NCI-H1436 treated with DMSO at 0.1 percent for 48 hours (cell line): ENCODE measurements around the gene GRK5.

ENCODE experiments used
- DNase-seq: peaks from one replicate; lab custom pipeline; 2025; lab: John Stamatoyannopoulos, UW

Gene GRK5

DNA sequence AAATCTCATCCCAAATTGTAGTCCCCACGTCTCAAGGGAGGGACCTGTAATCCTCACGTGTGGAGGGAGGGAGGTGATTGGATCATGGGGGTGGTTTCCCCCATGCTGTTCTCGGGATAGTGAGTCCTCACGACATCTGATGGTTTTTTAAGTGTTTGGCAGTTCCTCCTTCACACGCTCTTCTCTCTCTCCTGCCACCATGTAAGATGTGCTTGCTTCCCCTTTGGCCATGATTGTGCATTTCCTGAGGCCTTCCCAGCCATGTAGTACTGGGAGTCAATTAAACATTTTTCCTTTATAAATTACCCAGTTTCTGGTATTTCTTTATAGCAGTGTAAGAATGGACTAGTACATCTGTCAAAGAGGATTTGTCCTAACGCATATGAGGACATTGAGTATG, 275.6 kb downstream of the GRK5 start:
- DNase-seq: no peak

DNA sequence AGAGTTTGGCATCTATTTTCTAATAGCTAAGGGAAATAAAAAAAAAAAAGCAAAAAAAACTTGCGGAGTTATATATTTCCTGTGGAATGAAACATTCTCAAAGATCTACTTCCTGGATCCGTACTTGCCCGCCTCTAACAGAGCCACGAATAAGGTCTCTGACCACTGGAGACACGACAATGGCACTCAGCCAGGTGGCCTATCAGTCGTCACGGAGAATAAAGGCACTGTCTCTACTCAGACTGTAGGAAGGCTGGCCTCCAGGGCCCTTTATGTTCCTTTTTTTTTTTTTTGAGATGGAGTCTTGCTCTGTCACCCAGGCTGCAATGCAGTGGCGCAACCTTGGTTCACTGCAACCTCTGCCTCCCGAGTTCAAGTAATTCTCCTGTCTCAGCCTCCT, 276.5 kb downstream of the GRK5 start:
- no peak for DNase-seq

DNA sequence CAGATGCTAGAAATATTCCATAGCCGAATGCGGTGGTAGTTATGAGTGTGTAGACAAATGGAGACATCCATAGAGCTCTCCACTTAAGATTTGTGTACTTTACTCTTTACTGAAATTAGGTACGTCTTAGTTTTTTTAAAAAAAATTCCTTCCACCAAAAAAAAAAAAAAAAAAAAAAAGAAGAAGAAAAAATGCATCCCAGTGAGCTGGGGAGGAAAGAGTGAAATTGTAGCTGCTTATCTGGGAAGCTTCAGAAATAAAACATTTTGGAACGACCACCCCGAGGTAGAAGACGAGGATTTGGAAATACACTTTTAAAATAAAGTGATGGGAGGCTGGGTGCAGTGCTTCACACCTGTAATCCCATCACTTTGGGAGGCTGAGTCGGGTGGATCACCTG, 281.3 kb downstream of the GRK5 start:
- DNase-seq: no peak

DNA sequence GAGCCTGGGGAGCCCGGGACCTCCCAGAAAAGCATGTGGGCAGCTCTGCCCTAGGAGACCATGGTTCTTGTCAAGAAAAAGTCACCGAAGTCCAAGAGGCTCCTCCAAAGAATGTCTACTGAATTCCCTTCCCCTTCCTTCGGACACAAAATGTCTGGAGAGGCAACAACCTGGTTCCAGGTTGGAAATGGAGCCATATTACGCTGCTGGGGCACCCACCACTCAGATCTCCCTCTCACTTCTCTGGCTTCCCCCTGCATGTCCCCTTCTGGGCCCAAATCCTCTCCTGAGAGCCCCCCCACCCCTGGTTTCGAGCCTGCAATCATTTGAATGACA, 282.6 kb downstream of the GRK5 start:
- no peak for DNase-seq

DNA sequence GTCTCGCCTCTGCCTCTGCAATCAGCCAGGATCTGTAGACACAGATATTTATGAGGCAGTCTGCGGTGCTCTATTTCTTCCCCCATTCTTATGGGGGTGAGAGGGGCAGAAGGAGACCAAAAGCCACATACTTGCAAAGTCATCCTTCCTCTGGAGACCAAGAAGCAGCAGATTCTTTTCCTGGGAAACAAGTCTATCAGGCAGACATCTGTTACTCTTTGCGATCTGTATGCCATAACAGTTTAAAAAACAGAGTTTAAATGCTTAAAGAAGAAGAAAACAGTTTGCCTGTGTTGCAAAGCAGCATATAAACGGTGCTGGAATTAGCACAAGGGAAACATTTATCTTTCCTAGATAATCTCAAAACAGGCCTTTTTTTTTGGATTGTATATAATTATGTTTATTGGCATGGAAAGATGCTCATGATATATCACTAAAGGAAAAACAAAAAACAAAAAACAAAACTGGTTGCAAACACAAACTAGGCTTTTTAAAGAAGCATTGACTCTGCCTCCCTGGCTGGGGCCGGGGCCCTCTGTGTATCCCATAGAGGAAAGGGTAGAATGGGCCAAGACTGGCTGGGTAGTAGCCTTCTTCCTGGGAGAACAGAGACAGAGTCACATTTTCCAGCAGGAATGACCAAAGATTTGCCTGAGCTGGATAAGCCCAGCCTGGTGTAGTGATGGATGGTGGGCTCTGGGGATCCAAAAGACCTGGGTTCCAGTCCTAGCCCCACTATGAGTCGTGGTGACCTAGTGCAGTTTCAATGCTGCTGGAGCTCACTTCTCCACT, 284.8 kb downstream of the GRK5 start:
- DNase-seq: no peak

DNA sequence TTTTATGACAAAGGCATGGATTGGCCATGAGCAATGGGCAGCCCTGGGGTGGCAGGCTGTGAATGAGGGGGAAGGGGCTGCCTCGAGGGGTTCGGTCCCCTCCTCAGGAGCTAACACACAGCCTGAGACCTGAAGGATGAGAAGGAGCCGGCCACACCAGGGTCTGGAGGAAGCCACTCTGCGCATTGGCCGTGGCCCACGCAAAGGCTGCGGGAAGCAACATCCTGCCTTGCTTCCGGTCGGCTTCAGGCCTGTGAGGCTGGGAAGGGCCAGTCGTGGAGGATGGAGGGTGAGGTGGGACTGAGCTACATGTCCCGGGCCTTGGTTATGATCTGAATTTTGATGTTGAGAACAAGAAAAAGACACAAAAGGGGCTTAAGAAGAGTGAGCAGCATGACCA, 285.8 kb downstream of the GRK5 start:
- DNase-seq: no peak

DNA sequence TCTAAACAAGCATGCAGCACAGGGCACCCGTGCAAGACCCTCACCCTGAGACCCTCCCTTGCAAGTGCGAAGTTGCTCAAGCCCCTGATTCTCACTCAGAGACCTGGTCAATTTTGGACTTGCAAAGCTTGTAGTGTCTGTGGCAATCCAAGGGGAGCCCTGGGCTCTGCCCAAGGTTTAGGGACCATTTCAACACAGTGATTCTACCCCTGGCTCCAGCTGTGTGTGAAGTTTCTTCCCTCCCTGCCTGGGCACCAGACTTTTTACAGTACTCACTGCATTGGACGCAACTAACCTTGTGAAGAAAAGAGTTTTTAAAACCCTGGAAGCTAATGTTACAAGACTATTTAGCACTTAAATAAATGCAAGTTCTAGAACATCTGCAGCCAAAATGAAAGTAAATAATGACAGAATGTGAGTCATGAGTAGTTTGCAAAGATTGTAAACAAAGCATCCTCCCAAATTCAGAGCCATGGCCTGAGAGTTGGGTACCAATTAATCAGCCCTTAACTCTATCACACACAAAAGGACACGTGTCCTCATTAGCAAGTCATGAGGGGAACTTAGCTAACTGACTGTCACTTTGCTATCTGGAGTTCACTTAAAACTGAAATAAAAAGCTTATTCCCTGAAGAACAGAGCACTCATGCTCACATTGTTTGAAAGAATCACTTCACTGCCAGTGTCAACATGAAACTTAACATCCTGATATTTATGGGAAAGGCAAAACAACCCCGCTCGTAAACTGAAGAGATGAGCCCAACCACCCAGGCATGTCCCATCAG, 287.1 kb downstream of the GRK5 start:
- DNase-seq: no peak

DNA sequence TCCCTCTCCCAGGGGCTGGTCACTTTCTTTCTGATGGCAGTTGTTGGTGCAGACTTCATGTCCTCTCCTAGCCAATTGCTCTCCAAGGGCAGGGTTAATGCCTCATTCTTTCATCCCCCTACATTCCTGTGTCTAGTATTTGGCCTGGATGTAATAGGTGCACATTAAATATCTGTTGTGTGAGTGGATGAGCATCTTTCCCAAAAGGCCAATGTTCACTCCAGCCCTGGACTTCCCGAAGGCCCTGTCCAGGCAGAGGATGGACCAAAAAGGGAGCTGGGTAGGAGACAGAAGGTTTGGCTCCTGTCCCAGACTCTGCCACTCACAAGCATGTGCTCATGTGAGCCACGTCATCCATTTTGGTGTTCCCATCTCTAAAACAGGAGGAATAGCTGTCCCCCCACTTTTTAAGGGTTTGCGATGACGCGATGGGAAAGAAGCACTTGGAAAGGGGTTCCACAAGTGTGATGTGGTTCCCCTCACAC, 287.7 kb downstream of the GRK5 start:
- no peak for DNase-seq

DNA sequence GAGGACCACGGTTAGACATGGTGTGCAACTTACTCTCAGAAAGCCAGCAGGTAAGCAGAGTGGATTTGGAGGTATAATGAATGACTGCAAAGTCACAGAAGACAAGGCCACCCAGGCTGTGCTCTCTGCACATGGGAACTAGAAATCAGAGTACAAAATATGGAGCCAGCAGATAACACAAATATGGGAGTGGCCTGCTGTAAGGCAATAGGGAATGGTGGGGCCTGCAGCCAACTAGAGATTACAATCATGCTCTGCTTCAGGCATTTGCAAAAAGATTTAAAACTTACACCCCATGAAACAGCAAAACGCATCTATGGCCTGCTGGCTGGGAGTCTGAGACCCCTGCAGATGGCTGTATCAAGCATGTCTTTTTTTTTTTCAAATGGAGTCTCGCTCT, 288.2 kb downstream of the GRK5 start:
- no peak for DNase-seq

DNA sequence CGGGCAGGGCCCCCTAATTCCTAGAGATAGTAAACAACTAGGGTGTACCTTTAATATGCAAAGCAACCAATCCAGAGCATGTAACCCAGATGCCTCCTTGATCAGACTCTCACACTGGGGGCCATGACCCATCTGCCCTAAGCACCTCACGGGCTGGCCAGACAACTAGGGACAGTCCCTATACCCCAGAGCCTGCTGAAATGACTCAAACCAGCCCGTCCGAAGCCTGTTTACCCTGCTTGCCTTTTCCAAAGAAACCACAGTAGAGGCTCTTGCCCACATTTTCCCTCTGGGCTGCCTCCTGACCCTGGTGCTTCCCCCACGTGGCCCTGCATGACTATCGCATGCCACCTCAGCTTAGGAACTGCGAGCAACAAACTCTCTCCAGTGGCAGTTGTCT, 288.9 kb downstream of the GRK5 start:
- no peak for DNase-seq

DNA sequence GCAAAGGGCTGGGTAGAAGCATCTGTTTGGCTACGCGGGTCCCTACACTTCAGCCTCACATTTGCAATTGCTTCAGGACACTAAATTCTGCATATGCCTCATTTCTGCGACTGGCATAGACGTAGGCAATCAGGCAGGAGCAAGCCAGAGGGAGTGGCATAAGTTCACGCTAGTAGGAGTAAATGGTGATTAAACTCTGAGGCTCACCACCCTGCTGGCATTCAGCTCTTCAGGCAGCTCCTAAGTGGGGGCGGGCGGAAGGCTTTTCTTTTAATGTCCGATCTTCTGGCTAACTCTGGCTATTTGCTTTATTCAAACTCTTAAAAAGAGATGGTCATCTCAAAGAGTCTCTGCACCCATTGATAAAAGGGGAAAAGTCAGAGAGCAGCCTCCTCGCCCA, 289.9 kb downstream of the GRK5 start:
- no peak for DNase-seq

DNA sequence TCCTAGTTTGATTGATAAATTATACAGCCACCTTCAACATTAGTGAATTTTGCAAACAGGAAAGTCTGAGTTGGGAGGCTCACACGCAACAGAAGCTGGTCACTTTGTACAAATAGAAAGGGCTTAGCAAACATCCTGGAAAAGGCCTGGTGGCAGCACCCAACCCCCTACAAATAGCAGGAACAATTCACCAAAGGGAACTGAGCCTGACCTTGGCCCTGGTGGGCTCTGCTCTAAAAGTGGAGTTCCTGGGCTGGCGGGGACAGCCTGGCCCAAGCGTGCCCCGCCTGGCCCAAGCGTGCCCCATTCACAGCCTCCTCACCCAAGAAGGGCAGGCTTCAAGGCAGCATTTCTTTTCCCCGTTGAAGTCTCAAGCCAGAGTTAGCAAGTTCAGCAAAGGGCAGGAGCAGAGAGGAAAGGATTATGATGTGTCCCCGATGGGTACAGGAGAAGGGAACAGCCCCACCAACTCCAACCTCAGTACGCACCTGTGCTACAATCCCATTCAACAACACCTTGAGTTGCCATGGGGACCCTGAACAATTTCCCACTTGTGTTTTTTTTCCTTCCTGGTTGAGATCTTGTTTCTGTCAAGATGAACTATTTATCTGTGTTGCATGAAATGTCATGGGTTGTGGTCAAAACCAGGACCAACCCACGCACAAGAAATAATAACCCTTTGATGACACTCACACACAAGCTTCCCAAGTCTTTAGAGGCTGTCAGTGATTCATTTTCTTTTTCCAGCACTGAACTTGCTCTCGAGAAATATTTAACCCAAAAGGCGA, 291.7 kb downstream of the GRK5 start:
- no peak for DNase-seq

DNA sequence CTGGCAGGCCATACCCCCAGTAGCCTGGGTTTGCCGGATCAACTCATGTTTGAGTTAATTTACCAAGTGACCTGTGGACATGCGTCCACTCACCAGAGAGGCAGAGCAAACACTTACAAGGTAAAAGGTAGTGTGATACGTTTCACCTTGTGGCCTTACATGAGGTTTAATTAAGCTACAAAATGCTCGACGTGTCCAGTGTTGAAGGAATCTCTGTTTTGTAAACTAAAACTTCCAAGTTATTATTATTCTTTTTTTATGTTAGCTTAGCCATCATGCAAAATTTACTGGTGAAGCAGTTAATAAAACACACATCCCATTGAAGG, 292.3 kb downstream of the GRK5 start:
- DNase-seq: no peak

DNA sequence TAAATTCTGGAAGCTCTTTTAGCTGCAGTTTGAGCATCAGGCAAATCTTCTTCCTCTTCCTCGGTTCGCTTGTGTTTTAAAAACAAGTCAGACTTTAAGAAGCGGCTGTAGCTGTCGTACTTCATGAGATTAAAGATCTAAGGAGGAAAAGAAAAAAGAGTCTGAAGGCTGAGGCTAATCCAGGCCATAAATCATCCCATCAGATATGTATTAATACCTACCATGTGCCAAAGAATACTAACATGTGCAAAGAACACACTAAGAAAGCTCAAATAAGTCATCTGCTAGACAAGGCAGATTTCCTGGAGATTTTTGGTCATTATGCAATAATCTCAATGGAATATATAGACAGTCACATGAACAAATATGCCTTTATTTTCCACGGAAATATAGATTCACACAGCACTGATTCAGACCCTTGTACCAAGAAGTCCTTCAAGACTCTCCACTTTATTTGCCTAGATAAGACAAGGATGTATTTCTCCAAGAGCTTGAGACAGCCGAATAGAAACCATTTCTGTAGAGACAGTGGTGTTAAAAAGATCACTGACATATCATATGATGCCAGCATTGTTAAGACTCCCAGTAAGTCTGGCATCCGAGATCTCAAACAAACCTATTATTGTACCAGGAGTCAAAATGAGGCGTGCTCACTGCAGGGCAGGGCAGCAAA, 292.9 kb downstream of the GRK5 start:
- no peak for DNase-seq

DNA sequence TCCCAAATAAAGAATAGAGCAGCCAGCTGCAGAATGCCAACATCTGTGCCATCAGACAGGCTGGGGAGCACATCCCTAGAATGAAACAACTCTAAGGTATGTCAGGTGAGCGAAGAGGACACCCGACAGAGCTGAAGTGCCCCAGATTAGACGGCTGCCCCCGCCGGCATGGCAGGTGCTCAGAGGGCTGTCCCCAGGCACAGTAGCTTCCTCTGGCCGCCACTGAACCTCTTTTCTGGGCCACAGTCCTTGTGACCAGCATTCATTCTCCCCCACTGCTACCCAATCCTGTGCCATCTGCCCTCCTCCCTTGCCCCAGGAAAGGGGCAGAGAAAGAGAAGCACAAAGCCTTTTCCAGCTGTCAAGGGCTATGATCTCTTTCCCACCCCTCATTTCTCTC, 293.4 kb downstream of the GRK5 start:
- DNase-seq: no peak

DNA sequence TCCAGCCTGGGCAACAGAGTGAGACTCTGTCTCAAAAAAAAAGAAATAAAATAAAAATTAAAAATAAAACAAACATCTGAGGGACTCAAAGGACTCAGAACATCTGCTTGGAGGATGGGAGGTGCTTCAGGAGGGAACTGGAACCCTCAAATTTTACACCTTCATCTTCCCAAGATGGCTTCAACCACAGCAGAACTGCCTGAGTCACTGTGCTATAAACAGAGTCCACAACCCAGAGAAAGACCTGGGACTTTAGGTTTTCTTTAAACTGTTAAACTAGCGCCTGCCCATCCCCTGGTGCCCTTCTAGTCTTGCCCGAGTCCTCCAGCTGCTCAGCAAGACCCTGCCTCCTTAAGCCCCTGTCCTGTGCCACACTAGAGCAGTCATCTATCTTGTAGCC, 294.3 kb downstream of the GRK5 start:
- DNase-seq: no peak

DNA sequence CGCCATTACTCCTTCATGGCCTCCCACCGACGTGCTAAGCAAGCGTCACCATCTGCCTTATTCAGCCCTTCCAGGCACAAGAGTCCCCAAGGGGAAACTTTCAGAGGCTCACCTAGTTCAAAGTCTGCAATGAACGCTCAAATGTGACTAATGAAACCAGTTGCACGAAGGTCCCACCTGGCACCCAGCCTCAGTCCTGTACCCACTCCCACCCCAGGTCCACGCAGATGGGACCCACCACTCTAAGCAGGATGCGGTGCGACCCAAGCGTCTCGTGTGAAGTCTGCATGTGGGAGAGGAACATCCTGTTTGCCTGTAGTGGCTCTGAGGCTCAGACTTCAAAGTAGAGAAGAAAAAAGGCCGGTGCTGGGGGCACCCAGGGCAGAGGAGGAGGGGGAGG, 294.8 kb downstream of the GRK5 start:
- DNase-seq: no peak

DNA sequence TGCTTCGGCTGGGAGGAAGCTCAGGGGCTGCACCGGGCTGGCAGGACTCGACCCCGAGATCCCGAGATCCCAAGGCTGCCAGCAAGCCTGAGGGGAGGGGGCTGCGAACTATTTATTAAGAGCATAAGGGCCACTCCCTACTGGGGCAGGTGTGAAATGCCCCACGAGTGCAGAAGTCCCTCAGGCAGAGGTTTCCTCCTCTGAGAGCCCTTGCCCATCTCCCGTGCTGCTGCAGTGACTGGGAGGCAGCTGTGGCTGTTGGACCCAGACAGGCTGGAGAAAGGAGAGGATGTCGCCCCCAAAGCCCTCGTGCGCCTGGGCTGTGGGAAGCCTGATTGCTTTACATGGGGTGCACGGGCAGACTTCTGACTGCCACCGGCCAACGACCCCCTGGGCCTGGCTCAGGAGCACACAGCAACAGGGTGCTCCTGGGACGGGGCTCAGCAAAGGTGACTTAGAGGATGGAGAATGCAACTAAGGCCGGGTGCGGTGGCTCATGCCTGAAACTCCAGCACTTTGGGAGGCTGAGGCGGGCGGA, 295.3 kb downstream of the GRK5 start:
- DNase-seq: no peak

DNA sequence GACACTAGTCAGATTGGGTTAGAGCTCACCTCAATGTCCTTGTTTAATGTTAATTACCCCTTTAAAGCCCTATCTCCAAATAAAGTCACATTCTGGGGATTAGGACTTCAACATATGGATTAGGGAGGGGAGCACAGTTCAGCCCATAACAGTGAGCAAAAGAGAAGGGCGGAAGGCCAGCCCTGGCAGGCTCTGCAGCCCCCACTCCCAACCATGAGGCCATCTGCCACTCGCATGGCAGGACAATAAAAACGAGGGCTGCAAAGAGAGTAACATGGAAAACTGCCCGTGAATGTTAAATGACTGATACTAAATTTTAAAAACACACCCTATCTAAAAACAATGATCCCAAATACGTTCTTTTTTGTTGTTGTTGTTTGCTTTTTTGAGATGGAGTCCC, 296.4 kb downstream of the GRK5 start:
- no peak for DNase-seq

DNA sequence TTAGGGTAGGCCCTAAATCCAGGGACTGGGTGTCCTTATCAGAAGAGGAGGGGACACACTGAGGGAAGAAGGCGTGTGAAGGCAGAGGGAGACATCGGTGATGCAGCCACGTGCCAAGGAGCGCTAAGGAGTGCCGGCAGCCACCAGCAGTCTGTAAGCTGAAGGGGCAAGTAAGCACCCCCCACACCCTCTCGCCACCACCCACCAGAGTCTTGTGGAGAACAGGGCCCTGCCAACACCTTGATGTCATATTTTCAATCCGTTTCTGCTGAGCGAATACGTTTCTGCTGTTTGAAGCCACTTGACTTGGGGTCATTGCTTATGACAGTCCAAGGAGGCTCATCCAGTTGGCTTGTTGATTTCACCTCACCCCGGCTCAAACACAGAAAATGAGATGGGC, 297.3 kb downstream of the GRK5 start:
- DNase-seq: no peak

DNA sequence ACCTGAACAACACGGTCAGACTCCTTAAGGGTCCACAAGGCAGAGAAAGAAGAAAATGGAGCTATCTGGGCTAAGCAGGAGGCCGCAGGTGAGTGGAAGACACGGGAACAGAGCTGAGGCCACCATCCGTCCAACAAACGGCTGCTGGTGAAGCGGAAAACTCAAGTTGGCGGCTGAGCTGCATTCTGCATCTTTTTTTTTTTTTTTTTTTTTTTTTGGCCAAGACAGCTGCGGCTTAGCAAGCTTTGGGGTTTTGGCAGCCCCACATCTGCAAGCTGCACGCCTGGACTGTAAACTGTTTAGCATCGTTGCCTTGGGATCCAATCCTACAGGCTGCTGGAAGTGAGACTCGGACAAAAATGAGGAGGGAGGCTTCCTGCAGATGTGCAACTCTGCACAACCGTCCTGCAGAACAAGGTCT, 297.8 kb downstream of the GRK5 start:
- no peak for DNase-seq
